K562 (cell line): ENCODE measurements around the gene TRIM62.

Source experiments
- CSDE1 ChIP-seq, 2 experiments: fragments of 450-650 bp; IDR thresholded peaks; 2 replicates each; pipeline ENCODE4 v1.6.1; 2016; ENCODE audit warnings: mild to moderate bottlenecking in 1 of 2
- CTCF ChIP-seq, 3 experiments: IDR thresholded peaks in 2 of 3; conservative IDR thresholded peaks in 1 of 3; 2 replicates each; pipeline ENCODE4 v1.5.1; 2011 to 2012; ENCODE audit warnings: low read length in 3 of 3, mild to moderate bottlenecking in 3 of 3, control low read depth in 2 of 3, improper control_type of control experiment in 1 of 3, inconsistent platforms in 1 of 3, low read depth in 1 of 3, mixed read lengths in 1 of 3, moderate library complexity in 1 of 3; ENCODE audit not compliant: insufficient read depth in 2 of 3
- EP300 ChIP-seq: IDR thresholded peaks from 2 replicates; pipeline ENCODE4 v1.6.1; 2012; ENCODE audit warnings: low read length, improper control_type of control experiment
- KAT7 ChIP-seq: sonication (generic); formaldehyde crosslinking; IDR thresholded peaks from 2 replicates; pipeline ENCODE4 v1.8.0; 2022; ENCODE audit warnings: missing genetic modification reagents, mild to moderate bottlenecking, borderline replicate concordance
- MAX ChIP-seq: sonication (generic); formaldehyde crosslinking; IDR thresholded peaks from 2 replicates; pipeline ENCODE4 v1.9.0; 2022; ENCODE audit warnings: mild to moderate bottlenecking, missing genetic modification reagents
- PHF20 ChIP-seq: fragments of 450-650 bp; IDR thresholded peaks from 2 replicates; pipeline ENCODE4 v1.6.1; 2018; ENCODE audit not compliant: partially characterized antibody
- POLR2A ChIP-seq: fragments of 450-650 bp; conservative IDR thresholded peaks from 2 replicates; pipeline ENCODE4 v1.6.1; 2016
- RBM22 ChIP-seq: fragments of 200-400 bp; formaldehyde crosslinking; IDR thresholded peaks from 2 replicates; pipeline ENCODE4 v1.6.1; 2018; ENCODE audit warnings: low read length, low read depth; ENCODE audit not compliant: poor library complexity, severe bottlenecking
- RCOR1 ChIP-seq, 2 experiments: IDR thresholded peaks; 2 replicates each; pipeline ENCODE4 v1.6.1; 2012; ENCODE audit warnings: low read depth in 2 of 2, low read length in 2 of 2, borderline replicate concordance in 1 of 2, improper control_type of control experiment in 1 of 2
- SNAPC5 ChIP-seq: fragments of 250-450 bp; sonication (Bioruptor Pico); IDR thresholded peaks from 2 replicates; pipeline ENCODE4 v1.8.0; 2021; ENCODE audit warnings: moderate library complexity, mild to moderate bottlenecking, inconsistent platforms
- TAF1 ChIP-seq: IDR thresholded peaks from 2 replicates; pipeline ENCODE4 v1.6.1; 2011; ENCODE audit warnings: mild to moderate bottlenecking, low read length, moderate library complexity; ENCODE audit not compliant: insufficient read depth, control insufficient read depth, severe bottlenecking; ENCODE audit errors: extremely low read depth
- TF ChIP-seq, protein P1 (sequence below): fragments of 250-450 bp; sonication (Bioruptor Pico); IDR thresholded peaks from 2 replicates; pipeline ENCODE4 v1.8.0; 2021; ENCODE audit warnings: borderline replicate concordance, mild to moderate bottlenecking, moderate library complexity; ENCODE audit not compliant: poor library complexity, severe bottlenecking
- TF ChIP-seq, protein P2 (sequence below): sonication (generic); formaldehyde crosslinking; IDR thresholded peaks from 2 replicates; pipeline ENCODE4 v1.9.0; 2022; ENCODE audit warnings: mild to moderate bottlenecking, missing genetic modification reagents

DNA sequence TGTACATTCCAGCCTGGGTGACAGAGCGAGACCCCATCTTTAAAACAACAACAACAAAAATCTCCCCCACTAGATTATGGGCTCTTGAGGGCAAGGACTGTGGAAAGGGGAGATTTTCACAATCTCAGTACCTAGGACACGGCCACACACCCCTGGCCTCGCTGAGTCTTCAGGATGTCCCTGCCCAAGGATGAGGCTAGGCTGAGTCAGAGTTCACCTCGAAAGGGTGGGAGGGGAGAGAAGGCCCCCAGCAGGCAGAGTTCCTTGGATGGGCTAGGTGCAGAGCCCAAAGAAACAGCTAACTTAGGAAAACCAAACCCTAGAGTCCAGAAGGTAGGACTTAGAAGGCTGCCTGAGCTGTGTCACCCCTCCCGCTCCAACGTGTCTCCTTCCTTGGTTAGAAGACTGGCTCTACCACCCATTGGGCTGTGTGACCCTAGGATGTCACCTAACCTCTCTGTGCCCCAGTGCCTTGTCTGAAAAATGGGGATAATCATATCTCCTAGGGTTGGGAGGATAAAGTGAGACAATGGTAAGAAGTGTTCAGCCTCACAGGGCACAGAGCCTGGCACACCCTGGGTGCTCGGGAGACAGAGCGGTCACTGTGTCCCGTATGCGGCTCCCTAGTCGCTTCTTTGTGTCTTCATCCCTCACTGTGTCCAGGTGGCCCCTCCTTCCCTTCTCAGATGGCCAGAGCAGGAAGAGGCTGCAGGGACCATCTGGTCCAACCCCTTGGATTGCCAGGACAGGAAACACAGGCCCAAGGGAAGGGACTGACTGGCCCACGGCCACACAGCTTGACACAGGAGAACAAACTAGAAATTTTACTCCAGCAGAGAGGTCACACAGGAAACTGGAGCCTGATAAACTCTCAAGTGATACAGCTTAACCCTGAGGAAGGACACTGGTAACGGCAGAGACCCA lies 11.2 kb downstream of the TRIM62 start:
- TF ChIP-seq, protein P1, sequence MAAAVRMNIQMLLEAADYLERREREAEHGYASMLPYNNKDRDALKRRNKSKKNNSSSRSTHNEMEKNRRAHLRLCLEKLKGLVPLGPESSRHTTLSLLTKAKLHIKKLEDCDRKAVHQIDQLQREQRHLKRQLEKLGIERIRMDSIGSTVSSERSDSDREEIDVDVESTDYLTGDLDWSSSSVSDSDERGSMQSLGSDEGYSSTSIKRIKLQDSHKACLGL (CRISPR knock-in tag), result no peak
- TF ChIP-seq RCOR1 (IDR thresholded peaks at IDR 0.05; ENCODE audit: borderline replicate concordance in 1 of 2, low read depth in 2 of 2, low read length in 2 of 2), result no peak
- no peak for TF ChIP-seq EP300
- no peak for TF ChIP-seq PHF20
- TF ChIP-seq POLR2A, result no peak
- TF ChIP-seq, protein P2, sequence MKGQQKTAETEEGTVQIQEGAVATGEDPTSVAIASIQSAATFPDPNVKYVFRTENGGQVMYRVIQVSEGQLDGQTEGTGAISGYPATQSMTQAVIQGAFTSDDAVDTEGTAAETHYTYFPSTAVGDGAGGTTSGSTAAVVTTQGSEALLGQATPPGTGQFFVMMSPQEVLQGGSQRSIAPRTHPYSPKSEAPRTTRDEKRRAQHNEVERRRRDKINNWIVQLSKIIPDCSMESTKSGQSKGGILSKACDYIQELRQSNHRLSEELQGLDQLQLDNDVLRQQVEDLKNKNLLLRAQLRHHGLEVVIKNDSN (CRISPR knock-in tag), result no peak
- no peak for TF ChIP-seq MAX
- TF ChIP-seq CSDE1 (IDR thresholded peaks at IDR 0.05), result no peak
- TF ChIP-seq SNAPC5, result no peak
- TF ChIP-seq RBM22, result no peak
- no peak for TF ChIP-seq TAF1
- TF ChIP-seq KAT7 (CRISPR knock-in tag), result no peak
- no peak for TF ChIP-seq CTCF (IDR thresholded peaks at IDR 0.05 in 2 of 3, conservative IDR thresholded peaks at IDR 0.05 in 1 of 3; ENCODE audit: insufficient read depth in 2 of 3, low read depth in 1 of 3, low read length in 3 of 3)
